Kidney (tissue), 14 donors: ENCODE measurements around the gene ARAP2. TPM values are rescaled to one million over a fixed set of nuclear protein-coding genes. Genes with fewer than 3 reads are reported as not detected.

ENCODE experiments used
- DNase-seq, 5 donors: peaks; one replicate each; pipeline ENCODE4 v3.0.0-alpha.2; 2013 to 2020
- FAIRE-seq: peaks from 2 replicates; lab custom pipeline; 2012; peaks lifted over from hg19 to GRCh38; lab: Jason Lieb, UNC
- H3K27ac ChIP-seq, 2 donors: one replicate each; pipeline ENCODE4 v1.7.0; 2013; ENCODE audit warnings: low read depth in 2 of 2, low read length in 2 of 2, inconsistent platforms in 1 of 2
- H3K27me3 ChIP-seq: one replicate; pipeline ENCODE4 v1.7.1; 2013; ENCODE audit warnings: low read length, inconsistent platforms; ENCODE audit not compliant: control insufficient read depth, insufficient read depth
- H3K36me3 ChIP-seq, 3 donors: one replicate each; pipeline versions ENCODE4 v1.7.0 to v1.7.1; 2013; ENCODE audit warnings: low read length in 3 of 3, control low read depth in 1 of 3, inconsistent platforms in 1 of 3; ENCODE audit not compliant: insufficient read depth in 3 of 3, control insufficient read depth in 2 of 3
- H3K4me1 ChIP-seq, 3 donors: one replicate each; pipeline versions ENCODE4 v1.7.0 to v1.7.1; 2013; ENCODE audit warnings: low read length in 3 of 3, inconsistent platforms in 1 of 3, low read depth in 1 of 3; ENCODE audit not compliant: control insufficient read depth in 2 of 3, insufficient read depth in 2 of 3
- H3K4me3 ChIP-seq, 3 donors: one replicate each; pipeline versions ENCODE4 v1.7.0 to v1.8.1; 2013; ENCODE audit warnings: low read length in 3 of 3, control low read depth in 1 of 3, inconsistent platforms in 1 of 3
- H3K9ac ChIP-seq, 3 donors: one replicate each; pipeline versions ENCODE4 v1.7.0 to v1.7.1; 2013; ENCODE audit warnings: low read length in 3 of 3, control low read depth in 1 of 3, inconsistent platforms in 1 of 3
- H3K9me3 ChIP-seq, 3 donors: one replicate each; pipeline versions ENCODE4 v1.7.0 to v1.7.1; 2013; ENCODE audit warnings: low read length in 3 of 3, control low read depth in 1 of 3, inconsistent platforms in 1 of 3; ENCODE audit not compliant: control insufficient read depth in 2 of 3, insufficient read depth in 1 of 3
- intact Hi-C: fragments of 100-400 bp; cut with DNase I; formaldehyde crosslinking; loops from one replicate; pipeline ENCODE4 v1.11.1; 2022
- polyA plus RNA-seq: library from polyadenylated mRNA; stranded (reverse); fragments of 350-450 nt; fragmentation: Illumina TruSeq; extraction: RNeasy Lipid Tissue Mini Kit (QIAGEN cat#74804); gene quantifications from one replicate; pipeline ENCODE4 v1.2.3, GENCODE V29; 2014; ENCODE audit warnings: low read depth, low replicate concordance; ENCODE audit not compliant: insufficient read depth
- total RNA-seq: library from RNA; stranded (reverse); fragmentation: NEBNext Ultra II Directional; extraction: Animal tissue kit (Norgen Biotek cat#: 25700); gene quantifications from one replicate; pipeline ENCODE4 v1.2.1, GENCODE V29; 2021
- TF ChIP-seq, protein P1 (sequence below): IDR thresholded peaks from 3 replicates; pipeline ENCODE4 v1.5.1; 2012; ENCODE audit warnings: mild to moderate bottlenecking, moderate library complexity, borderline replicate concordance; ENCODE audit not compliant: insufficient read depth; ENCODE audit errors: extremely low read depth
- donor health status: control.
- donor health status: control.
- donor health status: control.
- donor health status: control.
- donor health status: control.
- donor health status: DM: yes; HTN: yes; CAD: no.
- donor health status: Normal renal cell carcinoma (clear cell type).

Gene ARAP2
- total and polyA plus RNA-seq, 2 donors from 2014 or later: 3.1 to 33.5 TPM

- intact Hi-C loops: no loop called here
- Histone ChIP-seq H3K9me3 (no peaks in the 10 kb centered on the region), H3K4me1 (no peaks in the 10 kb centered on the region), H3K9ac (no peak overlapping the region), H3K27ac (no peak overlapping the region), H3K4me3 (no peak overlapping the region), H3K36me3 (no peaks in the 10 kb centered on the region), H3K27me3 (no peaks in the 10 kb centered on the region)
- FAIRE-seq (no peak), DNase-seq (no peak)
- TF ChIP-seq, protein P1, sequence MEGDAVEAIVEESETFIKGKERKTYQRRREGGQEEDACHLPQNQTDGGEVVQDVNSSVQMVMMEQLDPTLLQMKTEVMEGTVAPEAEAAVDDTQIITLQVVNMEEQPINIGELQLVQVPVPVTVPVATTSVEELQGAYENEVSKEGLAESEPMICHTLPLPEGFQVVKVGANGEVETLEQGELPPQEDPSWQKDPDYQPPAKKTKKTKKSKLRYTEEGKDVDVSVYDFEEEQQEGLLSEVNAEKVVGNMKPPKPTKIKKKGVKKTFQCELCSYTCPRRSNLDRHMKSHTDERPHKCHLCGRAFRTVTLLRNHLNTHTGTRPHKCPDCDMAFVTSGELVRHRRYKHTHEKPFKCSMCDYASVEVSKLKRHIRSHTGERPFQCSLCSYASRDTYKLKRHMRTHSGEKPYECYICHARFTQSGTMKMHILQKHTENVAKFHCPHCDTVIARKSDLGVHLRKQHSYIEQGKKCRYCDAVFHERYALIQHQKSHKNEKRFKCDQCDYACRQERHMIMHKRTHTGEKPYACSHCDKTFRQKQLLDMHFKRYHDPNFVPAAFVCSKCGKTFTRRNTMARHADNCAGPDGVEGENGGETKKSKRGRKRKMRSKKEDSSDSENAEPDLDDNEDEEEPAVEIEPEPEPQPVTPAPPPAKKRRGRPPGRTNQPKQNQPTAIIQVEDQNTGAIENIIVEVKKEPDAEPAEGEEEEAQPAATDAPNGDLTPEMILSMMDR: no peak
Observed at GRCh38 chr4:36174570-36174969, 69.7 kb downstream of the ARAP2 start.

DNA sequence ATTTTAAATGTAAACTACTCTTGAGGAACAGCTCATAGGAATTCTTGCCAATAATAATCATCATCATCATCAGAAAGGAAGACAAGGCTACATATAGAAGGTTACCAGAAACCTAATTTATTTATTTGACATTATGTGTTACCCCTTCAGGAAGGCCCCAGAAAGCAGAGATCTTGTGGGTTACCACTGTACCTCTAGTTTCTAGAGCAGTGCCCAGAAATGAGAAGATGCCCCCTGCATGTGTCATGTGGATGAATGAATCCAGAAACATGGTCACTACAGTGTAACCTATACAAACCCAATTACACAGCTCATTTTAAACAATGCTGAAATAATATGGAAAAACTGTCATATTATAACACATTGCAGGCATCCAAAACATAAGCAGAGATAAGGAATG is 70.4 kb downstream of the ARAP2 start:
- DNase-seq: no peak
- Histone ChIP-seq H3K4me3 (no peak overlapping the region), H3K9ac (no peak overlapping the region), H3K27me3 (no peaks in the 10 kb centered on the region), H3K27ac (no peak overlapping the region), H3K4me1 (no peaks in the 10 kb centered on the region), H3K9me3 (no peaks in the 10 kb centered on the region), H3K36me3 (no peaks in the 10 kb centered on the region)
- TF ChIP-seq, protein P1: no peak
- intact Hi-C loops: no loop called here
- FAIRE-seq: no peak

GRCh38 chr4:36172656-36173055 is 71.7 kb downstream of the ARAP2 start:
- no peaks in the 10 kb centered on the region for H3K36me3 ChIP-seq
- no peak overlapping the region for H3K9ac ChIP-seq
- no peaks in the 10 kb centered on the region for H3K4me1 ChIP-seq
- no peak overlapping the region for H3K27ac ChIP-seq
- no peak for FAIRE-seq
- TF ChIP-seq, protein P1: no peak
- no peak overlapping the region for H3K4me3 ChIP-seq
- no peaks in the 10 kb centered on the region for H3K27me3 ChIP-seq
- intact Hi-C loops: no loop called here
- no peak for DNase-seq
- H3K9me3 ChIP-seq: no peaks in the 10 kb centered on the region
